ENCODE measurements around the gene ERN2. TPM values are rescaled to one million over a fixed set of nuclear protein-coding genes. Genes with fewer than 3 reads are reported as not detected.

Gene ERN2
- total and polyA plus RNA-seq, 9 of the 15 experiments (the other 6 are each of a cell fraction or from before 2014, with no cell fraction given): 0.07 to 1.5 (median 0.51) TPM; not detected in 3

GRCh38 chr16:23640931-23641765 is 71.9 kb downstream of the ERN2 start, which contains the start of the genes DCTN5 and PALB2 (continued):
- TF ChIP-seq REST (IDR thresholded peaks at IDR 0.05; ENCODE audit: borderline replicate concordance): peak; percentile 99
- 0 out of 2 replicates have a peak, but pooled peaks have one; percentile 36 for TF ChIP-seq REST (CRISPR knock-in tag; IDR thresholded peaks at IDR 0.05; ENCODE audit: low read depth)
- peak; percentile 48; the same call in 1 of the 2 replicates for TF ChIP-seq NCOA1 (IDR thresholded peaks at IDR 0.05; ENCODE audit: low read depth)
- TF ChIP-seq GABPA (tag; conservative IDR thresholded peaks at IDR 0.05; ENCODE audit: low read depth): peak; percentile 97
- peak; percentile 96 for TF ChIP-seq NKRF (IDR thresholded peaks at IDR 0.05; ENCODE audit: borderline replicate concordance)
- TF ChIP-seq RFX1 (IDR thresholded peaks at IDR 0.05): no peak
- TF ChIP-seq ATF6 (CRISPR knock-in tag; IDR thresholded peaks at IDR 0.05): peak; percentile 93
- peak in 1 of 2 experiments; percentile 100; a peak in 2 of 4 replicates for TF ChIP-seq ZMIZ1 (IDR thresholded peaks at IDR 0.05; ENCODE audit: low read depth in 2 of 2, low read length in 2 of 2)
- no peak for TF ChIP-seq TAL1 (IDR thresholded peaks at IDR 0.05)
- peak; percentile 91 to 98 for TF ChIP-seq SIN3A (IDR thresholded peaks at IDR 0.05; ENCODE audit: borderline replicate concordance in 2 of 2, control insufficient read depth in 1 of 2, low read depth in 2 of 2, low read length in 2 of 2)
